ENCODE results near the gene ABCB8.

DNA sequence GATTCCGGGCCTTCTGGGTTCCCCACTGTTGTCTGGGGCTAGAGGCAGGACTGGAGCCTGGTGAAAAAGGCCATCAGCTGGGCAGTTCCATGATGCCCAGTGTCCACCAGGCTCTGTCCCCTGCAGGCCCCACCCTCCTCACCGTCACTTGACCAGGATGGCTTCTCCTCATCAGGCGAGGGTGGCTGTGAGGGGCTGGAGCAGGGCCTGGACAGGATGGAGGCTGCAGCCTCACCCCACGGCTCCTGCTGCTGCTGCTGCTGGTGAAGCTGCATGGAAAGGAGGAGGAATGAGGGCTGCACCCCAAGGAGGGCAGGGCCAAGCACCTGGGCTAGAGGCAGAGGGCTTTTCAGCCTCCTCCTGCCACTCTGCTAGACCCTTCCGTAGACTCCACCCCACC is 12.3 kb upstream of the ABCB8 start:
- TF ChIP-seq EZH2phosphoT487 (IDR thresholded peaks at IDR 0.05; ENCODE audit: insufficient read depth, low read depth) (no peak), EZH2 (IDR thresholded peaks at IDR 0.05; ENCODE audit: insufficient read depth, poor library complexity, severe bottlenecking) (no peak)
